Stimulated activated CD4-positive, alpha-beta T cell treated with anti-CD3 and anti-CD28 coated beads, Interleukin-2, amount 100 ng/mL, for 48 hours (primary cell): ENCODE data around the gene SRGAP2C.
"Not testable (repeated sequence)": the region's sequence is repeated elsewhere in the genome, so short reads cannot be mapped to it uniquely, and the experiment has no call there.

Experiments
- DNase-seq, 2 donors: peaks; one replicate each; pipeline ENCODE4 v3.0.0-alpha.2; 2020

The SRGAP2C gene

GRCh38 chr1:121281480-121281879 is 96.7 kb downstream of the SRGAP2C start:
- not testable (repeated sequence) for DNase-seq

- DNase-seq: not testable (repeated sequence)
These were observed 98.9 kb downstream of the SRGAP2C start for GRCh38 chr1:121283587-121284180.

GRCh38 chr1:121292590-121292989 is 107.8 kb downstream of the SRGAP2C start:
- DNase-seq: not testable (repeated sequence)

- not testable (repeated sequence) for DNase-seq
These were observed 108.8 kb downstream of the SRGAP2C start for GRCh38 chr1:121293263-121294204.

- DNase-seq: not testable (repeated sequence)
These were observed 109.4 kb downstream of the SRGAP2C start for GRCh38 chr1:121294205-121294570.

GRCh38 chr1:121296563-121296962 is 111.8 kb downstream of the SRGAP2C start:
- DNase-seq: not testable (repeated sequence)

GRCh38 chr1:121298529-121298928 is 113.8 kb downstream of the SRGAP2C start:
- not testable (repeated sequence) for DNase-seq

GRCh38 chr1:121299514-121300149 is 114.9 kb downstream of the SRGAP2C start:
- not testable (repeated sequence) for DNase-seq

GRCh38 chr1:121301876-121302275 is 117.1 kb downstream of the SRGAP2C start:
- DNase-seq: not testable (repeated sequence)

GRCh38 chr1:121307759-121308158 is 123.0 kb downstream of the SRGAP2C start:
- not testable (repeated sequence) for DNase-seq

GRCh38 chr1:121315509-121315908 is 130.7 kb downstream of the SRGAP2C start:
- DNase-seq: not testable (repeated sequence)

GRCh38 chr1:121316081-121316480 is 131.3 kb downstream of the SRGAP2C start:
- DNase-seq: not testable (repeated sequence)

GRCh38 chr1:121317491-121318468 is 133.0 kb downstream of the SRGAP2C start:
- not testable (repeated sequence) for DNase-seq

- not testable (repeated sequence) for DNase-seq
These were observed 133.9 kb downstream of the SRGAP2C start for GRCh38 chr1:121318687-121319086.

GRCh38 chr1:121321660-121322059 is 136.9 kb downstream of the SRGAP2C start:
- DNase-seq: not testable (repeated sequence)

GRCh38 chr1:121324726-121325125 is 140.0 kb downstream of the SRGAP2C start:
- DNase-seq: not testable (repeated sequence)

- not testable (repeated sequence) for DNase-seq
These were observed 147.4 kb downstream of the SRGAP2C start for GRCh38 chr1:121332141-121332540.

- DNase-seq: not testable (repeated sequence)
These were observed 148.1 kb downstream of the SRGAP2C start for GRCh38 chr1:121332599-121333562.

GRCh38 chr1:121337958-121338357 is 153.2 kb downstream of the SRGAP2C start:
- not testable (repeated sequence) for DNase-seq

GRCh38 chr1:121339611-121340010 is 154.8 kb downstream of the SRGAP2C start:
- not testable (repeated sequence) for DNase-seq
